ENCODE measurements around the gene XAB2.

Gene XAB2

DNA sequence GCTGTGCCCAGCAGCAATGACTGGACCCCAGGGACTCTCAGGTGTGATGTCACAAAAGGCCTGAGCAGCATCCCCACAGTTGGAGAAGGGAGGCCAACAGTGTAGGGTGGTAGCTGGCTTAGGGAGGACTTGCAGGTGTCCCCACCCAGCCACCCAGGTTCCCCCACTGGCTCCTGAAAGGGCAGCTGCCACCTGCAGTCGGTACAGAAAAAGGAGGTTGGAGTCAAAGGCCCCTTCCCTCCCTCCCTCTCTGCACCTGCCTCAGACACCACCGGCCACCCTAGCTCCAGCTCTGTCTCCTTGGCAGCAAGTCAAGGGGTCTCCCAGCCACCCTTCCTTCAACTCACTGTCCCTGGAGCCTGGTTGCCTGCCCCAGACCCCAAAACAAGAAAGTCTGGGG lies 4.4 kb upstream of the XAB2 start, which contains the start of gene PCP2:
TSS of gene PCP2 (minus strand) at position 22 of the 400 bp plus-strand sequence. CDS start 262 bp downstream, outside the sequence.
- H3K27ac ChIP-seq (ENCODE audit: insufficient read depth, low read depth, low read length, poor library complexity, severe bottlenecking): no peak within 1 kb of the TSS
- 57 to 78% methylated on average over 2 of the region's 2 CpGs for WGBS, 2 experiments
- H3K4me3 ChIP-seq (ENCODE audit: insufficient read depth, low read depth, low read length): no peak within 1 kb of the TSS
- H3K27me3 ChIP-seq (ENCODE audit: control insufficient read depth, insufficient read depth, low read length, poor library complexity, severe bottlenecking): peaks cover 25% of the 10 kb centered on the region
- peaks cover 8% of the 10 kb centered on the region for H3K4me1 ChIP-seq (ENCODE audit: control insufficient read depth, insufficient read depth, low read length)
- no peaks in the 10 kb centered on the region for H3K36me3 ChIP-seq (ENCODE audit: control insufficient read depth, insufficient read depth, low read length)
- no peaks in the 10 kb centered on the region for H3K9me3 ChIP-seq (ENCODE audit: control insufficient read depth, low read length)

DNA sequence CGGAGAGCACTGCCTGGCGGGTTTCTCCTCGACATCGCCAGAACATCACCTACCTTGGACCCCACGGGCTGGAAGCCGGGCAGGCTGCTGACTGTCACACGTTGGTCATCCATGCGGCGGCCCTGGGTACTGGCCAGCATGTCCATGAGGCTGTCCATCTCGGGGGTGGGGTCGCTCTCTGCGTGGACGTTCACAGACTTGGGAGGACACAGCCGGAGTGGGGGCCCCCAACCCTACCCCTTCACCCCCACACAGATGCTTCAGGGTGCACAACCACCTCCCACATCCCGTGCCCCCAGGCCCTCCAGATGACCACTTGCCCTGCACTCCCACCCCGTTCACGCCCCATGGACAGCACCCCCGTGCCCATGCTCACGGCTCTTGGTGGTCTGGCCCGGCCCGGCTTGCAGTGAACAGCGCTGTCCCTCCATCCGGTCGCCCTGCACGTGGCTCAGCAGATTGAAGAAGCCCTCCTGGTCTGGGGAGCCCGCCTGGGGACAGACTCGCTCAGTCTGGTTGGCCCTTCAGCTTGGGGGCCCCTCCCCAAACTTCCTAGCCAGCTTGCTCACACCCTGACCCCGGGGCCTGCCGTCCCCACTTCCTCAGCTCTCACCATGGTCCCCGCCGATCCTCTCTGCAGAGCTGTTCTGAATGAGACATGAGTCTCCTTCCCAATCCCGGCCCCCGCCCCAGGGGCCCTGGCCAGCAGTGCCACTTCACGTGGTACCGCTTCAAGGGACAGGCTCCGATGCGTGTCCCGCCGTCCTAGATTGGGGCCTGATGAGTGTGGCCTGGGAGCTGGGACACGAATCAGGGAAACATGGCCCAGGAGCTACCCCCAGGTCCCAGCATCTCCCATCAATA lies 3.2 kb upstream of the XAB2 start:
- Histone ChIP-seq H3K9me3 (ENCODE audit: control insufficient read depth, low read length) (no peaks in the 10 kb centered on the region), H3K4me1 (ENCODE audit: control insufficient read depth, insufficient read depth, low read length) (peaks cover 13% of the 10 kb centered on the region), H3K36me3 (ENCODE audit: control insufficient read depth, insufficient read depth, low read length) (no peaks in the 10 kb centered on the region), H3K4me3 (ENCODE audit: insufficient read depth, low read depth, low read length) (no peak overlapping the region), H3K27me3 (ENCODE audit: control insufficient read depth, insufficient read depth, low read length, poor library complexity, severe bottlenecking) (peaks cover 25% of the 10 kb centered on the region), H3K27ac (ENCODE audit: insufficient read depth, low read depth, low read length, poor library complexity, severe bottlenecking) (no peak overlapping the region)
- WGBS, 2 experiments: 94 to 95% methylated on average over 40 of the region's 40 CpGs

DNA sequence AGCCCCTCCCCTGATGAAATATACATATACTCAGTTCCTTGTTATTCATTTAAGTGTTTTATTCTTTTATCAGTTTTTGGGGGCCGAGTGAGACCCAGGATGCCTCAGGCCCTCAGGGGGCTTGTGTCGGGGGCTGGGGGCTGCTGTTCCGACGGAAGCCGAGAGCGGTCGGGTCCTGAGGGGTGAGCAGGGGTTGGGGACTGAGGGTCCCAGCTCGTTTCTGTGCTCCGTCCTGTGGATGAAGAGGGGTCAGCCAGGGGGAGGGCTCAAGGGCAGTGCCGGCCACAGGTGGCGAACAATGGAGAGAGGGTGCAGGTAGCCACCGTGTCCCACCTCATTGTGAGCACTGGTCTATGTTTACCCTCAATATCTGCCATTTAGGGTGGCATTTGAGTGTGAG lies 2.2 kb upstream of the XAB2 start:
- Histone ChIP-seq H3K27me3 (ENCODE audit: control insufficient read depth, insufficient read depth, low read length, poor library complexity, severe bottlenecking) (peaks cover 21% of the 10 kb centered on the region), H3K27ac (ENCODE audit: insufficient read depth, low read depth, low read length, poor library complexity, severe bottlenecking) (no peak overlapping the region), H3K4me1 (ENCODE audit: control insufficient read depth, insufficient read depth, low read length) (peaks cover 13% of the 10 kb centered on the region), H3K36me3 (ENCODE audit: control insufficient read depth, insufficient read depth, low read length) (no peaks in the 10 kb centered on the region), H3K4me3 (ENCODE audit: insufficient read depth, low read depth, low read length) (no peak overlapping the region), H3K9me3 (ENCODE audit: control insufficient read depth, low read length) (no peaks in the 10 kb centered on the region)
- 95% methylated on average over 12 of the region's 12 CpGs for WGBS, 2 experiments

DNA sequence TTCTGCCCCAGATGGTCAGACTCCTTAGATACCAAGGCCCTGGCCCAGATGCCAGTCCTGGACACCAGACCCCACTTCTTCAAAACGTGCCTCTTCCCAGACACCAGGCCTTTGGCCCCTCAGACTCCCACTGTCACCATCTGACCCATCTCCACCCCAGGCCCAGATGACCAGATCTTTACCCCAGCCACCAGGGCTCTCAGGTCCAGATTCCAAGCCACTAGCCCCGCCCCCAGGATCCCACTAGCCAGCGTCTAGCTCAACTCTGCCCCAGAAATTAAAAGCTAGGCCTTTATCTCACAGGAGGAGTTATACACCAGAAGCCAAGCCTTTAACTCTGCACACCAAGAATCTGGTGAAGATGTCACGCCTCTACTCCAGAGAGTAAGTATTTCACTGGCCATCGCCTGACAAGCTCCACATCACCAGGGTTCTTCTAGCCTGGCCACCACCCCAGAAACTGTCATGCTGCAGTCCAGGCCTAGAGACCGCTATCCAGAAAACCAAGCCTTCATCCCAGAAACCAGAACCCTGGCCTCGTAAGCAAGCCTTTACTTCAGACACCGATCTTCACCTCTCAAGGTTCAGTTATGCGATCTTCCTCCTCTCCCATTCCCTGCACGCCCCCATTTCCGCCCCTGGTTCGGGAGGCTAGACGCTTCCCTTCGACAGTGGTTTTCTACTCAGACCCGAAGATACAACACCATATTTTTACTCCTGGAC lies 595 bp downstream of the XAB2 start:
- H3K27ac ChIP-seq (ENCODE audit: insufficient read depth, low read depth, low read length, poor library complexity, severe bottlenecking): peak overlapping the region; percentile 12
- H3K4me1 ChIP-seq (ENCODE audit: control insufficient read depth, insufficient read depth, low read length): peaks cover 13% of the 10 kb centered on the region
- no peaks in the 10 kb centered on the region for H3K9me3 ChIP-seq (ENCODE audit: control insufficient read depth, low read length)
- H3K36me3 ChIP-seq (ENCODE audit: control insufficient read depth, insufficient read depth, low read length): peaks cover 8% of the 10 kb centered on the region
- peak overlapping the region; percentile 100 for H3K4me3 ChIP-seq (ENCODE audit: insufficient read depth, low read depth, low read length)
- WGBS, 2 experiments: 9 to 10% methylated on average over 15 of the region's 15 CpGs
- no peaks in the 10 kb centered on the region for H3K27me3 ChIP-seq (ENCODE audit: control insufficient read depth, insufficient read depth, low read length, poor library complexity, severe bottlenecking)

- Histone ChIP-seq H3K27me3 (ENCODE audit: control insufficient read depth, insufficient read depth, low read length, poor library complexity, severe bottlenecking) (no peaks in the 10 kb centered on the region), H3K36me3 (ENCODE audit: control insufficient read depth, insufficient read depth, low read length) (peaks cover 21% of the 10 kb centered on the region), H3K9me3 (ENCODE audit: control insufficient read depth, low read length) (no peaks in the 10 kb centered on the region), H3K27ac (ENCODE audit: insufficient read depth, low read depth, low read length, poor library complexity, severe bottlenecking) (no peak overlapping the region), H3K4me1 (ENCODE audit: control insufficient read depth, insufficient read depth, low read length) (peaks cover 13% of the 10 kb centered on the region), H3K4me3 (ENCODE audit: insufficient read depth, low read depth, low read length) (no peak overlapping the region)
- WGBS, 2 experiments: 92% methylated on average over 24 of the region's 24 CpGs
Observed at GRCh38 chr19:7627166-7627565, 2.2 kb downstream of the XAB2 start.

DNA sequence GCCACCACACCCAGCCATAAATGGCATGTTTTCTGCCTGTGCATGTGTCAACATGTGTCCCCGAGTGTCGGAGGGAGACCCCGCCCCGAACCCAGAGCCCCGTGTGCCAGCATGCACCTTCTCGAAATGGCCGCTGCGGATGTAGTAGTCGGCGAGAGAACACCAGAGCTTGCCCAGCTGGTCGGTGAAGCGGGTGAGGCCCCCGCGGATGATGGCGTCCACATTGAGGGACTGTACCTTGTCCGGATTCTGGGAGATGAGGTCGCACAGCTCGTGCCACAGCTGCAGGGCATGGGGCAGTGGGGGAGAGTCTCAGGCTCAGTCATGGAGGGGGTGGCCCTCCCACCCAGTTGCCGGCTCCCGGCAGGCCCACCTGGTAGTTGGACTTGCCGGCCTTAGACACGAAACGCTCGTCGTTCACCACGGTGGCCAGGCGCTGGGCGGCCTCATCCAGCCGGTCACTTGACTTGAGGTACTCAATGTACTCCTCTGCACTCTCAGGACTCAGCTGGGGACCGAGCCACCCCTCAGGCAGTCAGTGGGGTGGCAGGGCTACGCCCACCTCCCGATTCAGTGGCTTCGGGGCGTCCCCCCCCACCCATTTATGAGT lies 3.5 kb downstream of the XAB2 start:
- Histone ChIP-seq H3K27ac (ENCODE audit: insufficient read depth, low read depth, low read length, poor library complexity, severe bottlenecking) (no peak overlapping the region), H3K27me3 (ENCODE audit: control insufficient read depth, insufficient read depth, low read length, poor library complexity, severe bottlenecking) (no peaks in the 10 kb centered on the region), H3K4me3 (ENCODE audit: insufficient read depth, low read depth, low read length) (no peak overlapping the region), H3K4me1 (ENCODE audit: control insufficient read depth, insufficient read depth, low read length) (peaks cover 11% of the 10 kb centered on the region), H3K36me3 (ENCODE audit: control insufficient read depth, insufficient read depth, low read length) (peaks cover 26% of the 10 kb centered on the region), H3K9me3 (ENCODE audit: control insufficient read depth, low read length) (no peaks in the 10 kb centered on the region)
- WGBS, 2 experiments: 96% methylated on average over 34 of the region's 34 CpGs

DNA sequence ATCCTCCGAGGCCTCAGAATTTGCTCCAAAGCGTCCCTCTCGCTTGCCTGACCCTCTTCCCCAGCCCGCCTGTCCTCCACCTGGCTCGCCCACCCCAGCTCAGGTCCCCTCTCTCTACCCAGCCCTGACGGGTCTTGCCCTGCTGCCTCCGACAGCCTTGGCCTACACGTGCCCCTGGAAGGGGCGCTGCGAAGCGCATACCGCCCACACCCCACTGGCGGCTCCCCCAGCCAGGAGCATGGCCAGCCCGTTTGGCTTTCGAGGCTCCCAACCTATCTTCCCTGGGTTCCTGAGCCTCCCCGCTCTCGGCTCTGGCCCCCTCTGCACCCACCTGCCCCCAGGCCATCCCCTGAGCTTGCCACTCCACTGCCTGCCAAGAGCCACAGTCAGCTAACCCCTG lies 4.5 kb downstream of the XAB2 start:
- Histone ChIP-seq H3K36me3 (ENCODE audit: control insufficient read depth, insufficient read depth, low read length) (peaks cover 33% of the 10 kb centered on the region), H3K27me3 (ENCODE audit: control insufficient read depth, insufficient read depth, low read length, poor library complexity, severe bottlenecking) (no peaks in the 10 kb centered on the region), H3K27ac (ENCODE audit: insufficient read depth, low read depth, low read length, poor library complexity, severe bottlenecking) (no peak overlapping the region), H3K9me3 (ENCODE audit: control insufficient read depth, low read length) (no peaks in the 10 kb centered on the region), H3K4me3 (ENCODE audit: insufficient read depth, low read depth, low read length) (no peak overlapping the region), H3K4me1 (ENCODE audit: control insufficient read depth, insufficient read depth, low read length) (peaks cover 6% of the 10 kb centered on the region)
- WGBS, 2 experiments: 93 to 95% methylated on average over 17 of the region's 17 CpGs

DNA sequence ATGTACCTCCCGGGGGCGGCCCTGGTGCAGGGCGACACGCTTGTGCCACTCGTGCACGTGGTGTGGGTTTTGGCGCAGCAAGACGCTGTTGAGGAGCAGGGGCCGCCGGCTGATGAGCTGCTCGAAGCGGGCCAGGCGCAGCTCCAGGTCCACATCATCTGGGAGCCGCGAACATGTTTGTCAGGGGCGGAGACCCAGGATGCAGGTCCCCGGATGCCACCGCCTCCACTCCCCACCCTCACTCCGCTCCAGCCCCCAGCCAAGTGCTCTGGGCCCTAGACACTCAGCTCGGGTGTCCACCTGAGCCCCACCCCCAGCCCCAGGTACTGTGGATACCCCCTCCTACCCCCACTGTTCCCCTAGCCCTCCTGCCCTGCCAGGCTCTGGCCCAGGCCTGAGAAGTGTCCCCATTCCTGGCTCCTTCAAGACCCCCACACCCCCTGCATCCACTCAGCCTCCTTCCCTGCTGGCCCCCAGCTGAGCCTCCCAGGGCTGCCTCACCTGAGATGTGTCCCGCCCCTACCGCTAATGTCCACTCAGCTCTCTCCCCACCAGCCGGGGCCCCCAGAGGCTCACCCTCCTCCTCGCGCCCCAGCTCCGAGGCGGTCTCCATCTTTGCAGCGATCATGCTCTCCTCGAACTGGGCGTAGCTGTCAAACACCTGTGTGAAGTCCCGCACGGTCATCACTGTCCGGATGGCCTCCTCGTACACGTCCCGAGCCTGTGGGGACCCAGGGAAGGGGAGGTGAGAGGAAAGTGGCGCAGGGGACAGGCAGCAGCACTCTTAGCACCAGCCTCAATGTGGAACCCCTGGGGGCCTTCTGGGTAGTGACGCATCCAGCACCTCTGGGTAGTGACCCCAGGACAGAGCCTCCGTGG lies 5.4 kb downstream of the XAB2 start:
- no peak overlapping the region for H3K27ac ChIP-seq (ENCODE audit: insufficient read depth, low read depth, low read length, poor library complexity, severe bottlenecking)
- 93 to 94% methylated on average over 39 of the region's 39 CpGs for WGBS, 2 experiments
- H3K36me3 ChIP-seq (ENCODE audit: control insufficient read depth, insufficient read depth, low read length): peaks cover 33% of the 10 kb centered on the region

DNA sequence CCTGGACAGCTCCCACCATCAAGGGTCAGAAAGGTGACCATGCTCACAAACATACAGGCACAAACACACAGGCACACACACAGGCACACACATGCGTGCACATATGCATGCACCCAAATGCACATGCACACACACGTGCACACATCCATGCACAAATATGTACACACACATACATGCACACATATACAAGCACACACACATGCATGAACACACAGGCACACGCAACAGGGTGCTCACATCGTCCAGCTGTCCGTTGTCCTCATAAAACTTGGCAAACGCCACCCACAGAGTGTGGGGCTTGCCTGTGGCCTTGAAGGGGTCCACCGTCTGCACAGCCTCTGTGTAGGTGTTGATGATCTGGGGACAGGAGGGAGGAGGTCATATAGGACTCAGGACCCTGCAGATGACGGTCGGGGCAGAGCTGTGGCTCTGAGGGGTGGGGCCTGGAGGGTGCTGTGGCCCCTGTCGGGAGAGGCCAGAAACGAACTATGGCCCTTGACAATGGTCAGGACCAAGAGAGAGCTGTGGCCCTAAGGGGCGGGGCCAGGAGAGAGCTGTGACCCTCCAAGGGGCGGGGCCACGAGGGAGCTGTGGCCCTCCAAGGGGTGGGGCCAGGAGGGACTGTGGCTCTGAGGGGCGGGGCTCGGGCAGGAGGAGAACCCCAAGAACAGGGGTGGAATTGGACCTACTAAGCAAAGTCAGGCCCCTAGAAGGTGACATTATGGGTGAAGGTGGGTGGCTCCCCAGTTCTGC lies 6.2 kb downstream of the XAB2 start:
- Histone ChIP-seq H3K27me3 (ENCODE audit: control insufficient read depth, insufficient read depth, low read length, poor library complexity, severe bottlenecking) (no peaks in the 10 kb centered on the region), H3K9me3 (ENCODE audit: control insufficient read depth, low read length) (no peaks in the 10 kb centered on the region), H3K4me1 (ENCODE audit: control insufficient read depth, insufficient read depth, low read length) (no peaks in the 10 kb centered on the region), H3K36me3 (ENCODE audit: control insufficient read depth, insufficient read depth, low read length) (peaks cover 33% of the 10 kb centered on the region), H3K4me3 (ENCODE audit: insufficient read depth, low read depth, low read length) (no peak overlapping the region), H3K27ac (ENCODE audit: insufficient read depth, low read depth, low read length, poor library complexity, severe bottlenecking) (no peak overlapping the region)
- 92 to 94% methylated on average over 16 of the region's 16 CpGs for WGBS, 2 experiments

More for the DNA sequence above, 5.4 kb downstream of the XAB2 start:
- Histone ChIP-seq H3K4me3 (ENCODE audit: insufficient read depth, low read depth, low read length) (no peak overlapping the region), H3K4me1 (ENCODE audit: control insufficient read depth, insufficient read depth, low read length) (peaks cover 6% of the 10 kb centered on the region), H3K9me3 (ENCODE audit: control insufficient read depth, low read length) (no peaks in the 10 kb centered on the region), H3K27me3 (ENCODE audit: control insufficient read depth, insufficient read depth, low read length, poor library complexity, severe bottlenecking) (no peaks in the 10 kb centered on the region)
